ENCODE data around the gene KCNJ4.
"Not testable (repeated sequence)": the region's sequence is repeated elsewhere in the genome, so short reads cannot be mapped to it uniquely, and the experiment has no call there.

Gene KCNJ4

DNA sequence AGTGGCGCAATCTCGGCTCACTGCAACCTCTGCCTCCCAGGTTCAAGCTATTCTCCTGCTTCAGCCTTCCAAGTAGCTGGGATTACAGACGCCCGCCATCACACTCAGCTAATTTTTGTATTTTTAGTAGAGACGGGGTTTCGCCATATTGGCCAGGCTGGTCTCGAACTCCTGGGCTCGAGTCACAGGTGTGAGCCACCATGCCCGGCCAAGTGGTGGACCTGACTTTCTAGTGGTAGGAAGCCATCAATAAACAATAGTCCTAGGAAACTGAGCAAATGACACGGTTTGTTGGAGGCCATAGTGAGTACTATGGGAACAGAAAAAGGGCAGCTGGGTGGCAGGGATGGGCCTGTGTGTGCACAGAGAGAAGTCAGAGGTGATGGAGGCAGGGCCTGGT, 15.2 kb upstream of the KCNJ4 start:
- DNase-seq (ENCODE audit: low spot score): not testable (repeated sequence)

DNA sequence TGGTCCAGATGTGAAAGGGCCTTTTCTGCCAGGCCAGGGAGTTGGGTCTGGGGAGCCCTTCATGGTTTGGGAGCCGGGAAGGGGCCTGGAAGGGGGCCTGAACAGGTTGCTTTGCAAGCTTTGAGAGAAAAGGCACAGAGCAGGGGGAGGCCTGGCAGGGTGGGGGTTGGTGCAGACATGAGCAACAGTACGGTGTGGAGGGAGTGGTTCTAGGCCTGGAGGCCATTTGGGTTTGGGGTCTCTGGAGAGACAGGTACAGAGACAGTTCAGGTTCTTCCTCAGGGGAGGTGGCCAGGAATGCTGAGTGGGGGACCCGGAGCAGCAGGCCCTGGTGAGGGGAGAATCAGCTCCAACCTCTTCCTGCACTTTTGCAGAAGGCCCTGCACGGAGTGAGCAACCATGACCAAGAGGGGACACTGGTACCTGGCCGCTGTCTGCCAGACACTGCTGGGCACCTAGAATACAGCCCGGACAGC, 14.3 kb upstream of the KCNJ4 start:
- no peak for DNase-seq (ENCODE audit: low spot score)

DNA sequence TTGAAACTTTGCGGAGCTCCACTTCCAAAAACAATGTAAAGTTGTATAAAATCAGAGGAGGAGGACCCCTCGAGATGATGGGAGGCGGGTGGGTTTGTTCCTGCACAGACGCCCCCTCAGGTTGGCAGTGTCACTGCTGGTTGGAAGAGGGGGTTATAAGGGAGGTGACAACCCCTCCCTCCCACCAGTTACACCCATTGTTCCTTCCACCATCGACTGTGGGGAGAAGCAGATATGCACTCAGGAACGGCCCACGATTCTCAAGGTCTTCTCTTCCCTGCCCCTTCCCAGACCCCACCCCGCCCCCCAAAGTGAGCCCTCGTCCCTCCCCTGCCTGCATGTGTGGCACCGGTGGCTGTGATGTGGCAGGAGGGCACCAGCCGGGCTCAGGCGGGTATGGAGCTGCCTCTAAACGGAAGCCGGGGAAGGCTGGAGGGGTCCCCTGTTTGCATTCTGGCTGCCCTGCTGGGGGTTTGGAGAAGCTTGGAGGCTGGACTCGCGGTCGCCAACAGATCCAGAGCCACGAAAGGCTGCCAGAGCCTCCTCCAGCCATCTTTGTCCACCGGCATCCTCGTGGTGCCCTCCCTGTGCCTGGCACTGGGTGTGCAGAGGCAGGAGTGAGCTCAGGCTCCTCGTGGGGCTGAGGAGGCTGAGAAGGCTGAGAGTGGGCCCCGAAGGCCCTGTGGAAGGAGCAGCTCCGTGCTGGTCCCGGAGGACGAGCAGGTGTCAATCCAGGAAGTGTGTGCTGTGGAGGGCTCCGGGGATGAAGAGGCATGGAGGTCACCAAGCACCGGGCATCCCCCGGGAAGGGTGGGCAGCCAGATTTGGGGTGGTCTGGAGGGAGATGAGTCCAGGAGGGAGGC, 13.7 kb upstream of the KCNJ4 start:
- DNase-seq (ENCODE audit: low spot score): no peak

DNA sequence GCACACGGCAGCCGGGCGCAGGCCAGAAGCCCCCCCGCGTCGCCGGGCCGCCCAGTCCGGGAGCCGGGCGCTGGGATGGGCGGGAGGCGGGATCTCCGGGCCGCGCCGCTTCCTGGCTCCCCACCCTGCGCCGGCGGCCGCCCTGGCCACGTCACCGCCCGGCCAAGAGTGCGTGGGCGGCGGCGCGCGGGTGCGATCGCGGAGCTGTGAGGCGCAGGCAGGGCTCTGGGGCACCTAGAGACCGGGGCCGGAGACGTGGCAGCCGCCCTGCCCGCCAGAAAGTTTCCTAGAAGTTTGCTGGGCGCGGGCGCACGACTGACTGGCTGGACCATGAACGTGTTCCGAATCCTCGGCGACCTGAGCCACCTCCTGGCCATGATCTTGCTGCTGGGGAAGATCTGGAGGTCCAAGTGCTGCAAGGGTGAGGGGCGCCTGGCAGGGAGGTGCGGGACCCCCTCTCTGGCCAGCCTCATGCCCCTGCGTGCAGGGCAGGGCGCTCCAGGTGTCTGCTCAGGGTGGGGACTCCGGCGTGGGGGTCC, 13.0 kb upstream of the KCNJ4 start, which contains the start of gene KDELR3:
Gene KDELR3 (plus strand): TSS at position 193 of the 539 bp plus-strand sequence. CDS start 138 bp downstream, at position 331.
- no peak for DNase-seq (ENCODE audit: low spot score)

DNA sequence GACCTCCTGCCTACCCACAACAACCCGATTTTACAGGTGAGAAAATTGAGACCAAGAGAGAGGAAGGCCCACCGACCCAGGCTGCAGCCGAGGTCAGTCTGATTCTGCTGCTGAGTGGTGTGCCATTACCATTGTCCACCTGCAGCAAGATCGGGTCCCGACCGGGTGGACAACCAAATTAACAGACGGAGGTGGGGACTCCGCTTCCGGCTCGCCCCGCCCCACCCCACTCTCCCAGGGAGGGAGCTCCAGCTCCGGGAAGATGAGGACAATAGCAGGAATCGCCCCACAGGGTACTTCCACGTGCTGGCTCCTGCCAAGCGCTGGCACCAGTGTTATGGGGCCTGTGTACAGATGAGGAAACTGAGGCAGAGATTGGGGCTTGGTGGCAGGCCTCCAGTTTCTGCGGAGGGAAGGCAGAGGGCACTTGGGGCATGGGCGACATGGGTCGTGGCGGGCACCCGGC, 12.5 kb upstream of the KCNJ4 start:
- DNase-seq (ENCODE audit: low spot score): peak; percentile 85

DNA sequence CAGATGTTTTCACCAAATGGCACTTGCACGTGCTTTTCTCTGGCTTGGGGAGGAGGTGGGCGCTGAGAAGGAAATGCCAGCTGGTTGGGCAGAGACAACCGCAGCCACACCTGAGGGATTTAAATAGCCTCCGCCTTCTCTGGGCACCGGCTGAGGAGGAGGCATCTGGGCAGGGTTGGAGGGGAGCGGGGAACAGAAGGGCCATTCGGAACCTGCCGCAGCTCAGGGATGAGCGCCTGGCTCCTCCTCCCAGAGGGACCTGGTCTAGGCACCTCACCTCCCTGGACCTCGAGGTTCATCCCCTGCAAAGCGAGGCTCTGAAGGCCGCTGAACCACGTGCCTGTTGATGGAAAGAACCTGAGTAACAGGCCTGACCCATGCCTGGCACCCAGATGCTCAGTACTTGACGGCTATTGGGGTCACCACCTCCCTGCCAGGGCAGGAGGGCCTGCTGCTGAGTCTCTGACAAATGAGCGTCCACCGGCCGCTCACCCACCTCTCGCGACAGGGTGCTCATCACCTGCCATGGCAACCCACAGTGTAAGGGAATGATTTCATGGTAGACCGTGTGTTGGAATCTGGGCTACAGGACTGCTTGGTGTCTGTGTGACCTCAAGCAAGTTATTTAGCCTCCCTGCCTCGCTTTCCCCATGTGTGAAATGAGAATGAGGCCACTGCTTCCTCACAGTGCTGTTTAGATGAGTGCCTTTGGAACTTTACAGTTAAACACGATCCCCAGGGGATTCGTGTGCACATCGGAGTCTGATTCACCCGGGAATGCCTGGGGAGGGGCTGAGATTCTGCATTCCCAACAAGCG, 10.9 kb upstream of the KCNJ4 start:
- DNase-seq (ENCODE audit: low spot score): no peak

DNA sequence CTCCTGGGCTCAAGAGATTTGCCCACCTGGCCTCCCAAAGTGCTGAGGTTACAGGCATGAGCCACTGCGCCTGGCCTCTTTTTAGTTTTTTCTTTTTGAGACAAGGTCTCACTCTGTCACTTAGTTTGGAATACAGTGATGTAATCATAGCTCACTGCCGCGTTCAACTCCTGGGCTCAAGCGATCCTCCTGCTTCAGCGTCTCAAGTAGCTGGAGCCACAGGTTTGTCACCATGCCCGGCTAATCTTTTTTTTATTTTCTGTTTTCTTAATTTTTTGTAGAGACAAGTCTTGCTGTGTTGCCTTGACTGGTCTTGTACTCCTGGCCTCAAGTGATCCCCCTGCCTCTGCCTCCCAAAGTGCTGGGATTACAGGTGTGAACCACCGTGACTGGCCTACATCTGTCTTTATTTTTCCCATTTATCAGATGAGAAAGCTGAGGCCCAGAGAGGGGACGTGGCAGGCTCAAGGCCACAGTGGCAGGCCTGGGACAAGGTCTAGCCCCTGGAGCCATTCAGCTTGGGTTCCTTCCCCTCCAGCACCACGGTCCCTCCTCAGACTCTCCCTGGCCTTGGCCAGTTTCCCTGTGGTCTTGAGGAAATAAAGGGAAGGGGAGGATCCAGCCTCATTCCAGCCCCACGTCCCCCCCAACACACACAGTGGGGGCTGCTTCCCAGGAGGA, 10.1 kb upstream of the KCNJ4 start:
- DNase-seq (ENCODE audit: low spot score): no peak

DNA sequence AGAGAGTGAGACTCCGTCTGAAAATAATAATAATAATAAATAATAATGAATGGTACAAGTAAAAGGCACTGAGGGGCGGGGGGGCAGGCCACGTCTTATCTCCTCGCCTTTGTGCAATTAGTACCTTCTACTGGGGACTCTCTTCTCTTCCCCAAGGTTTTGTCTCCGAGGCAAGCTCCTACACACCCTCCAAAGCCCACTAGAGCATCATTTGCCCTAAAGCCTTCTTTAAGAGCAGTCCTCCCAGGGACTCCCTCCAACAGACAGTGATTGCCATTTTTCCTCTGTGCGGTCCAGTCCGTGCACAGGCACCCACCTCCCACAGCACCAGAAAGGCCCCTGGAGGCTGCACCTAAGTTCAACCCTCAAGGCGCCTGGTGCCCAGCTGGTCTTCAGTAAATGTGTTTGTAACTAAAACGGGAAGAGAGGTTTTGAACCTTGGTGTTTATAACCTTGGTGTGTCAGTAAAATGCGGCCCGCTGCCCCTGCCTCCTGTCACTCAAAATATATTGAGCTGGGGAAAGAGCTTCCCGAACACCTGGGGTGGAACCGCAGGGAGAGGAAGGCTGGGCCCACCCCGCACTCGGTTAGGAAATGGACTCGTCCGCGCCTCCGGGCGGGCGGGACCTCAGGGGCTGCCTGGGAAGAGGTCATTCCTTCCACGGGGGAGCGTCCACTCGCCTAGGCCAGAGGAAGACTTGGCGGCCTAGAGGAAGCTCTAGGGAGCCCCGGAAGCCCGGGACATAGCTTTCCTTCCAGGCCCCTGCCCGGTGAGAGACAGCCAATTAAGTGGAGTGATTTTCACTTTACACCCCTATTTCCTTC, 8.2 kb upstream of the KCNJ4 start:
- DNase-seq (ENCODE audit: low spot score): peak; percentile 96

DNA sequence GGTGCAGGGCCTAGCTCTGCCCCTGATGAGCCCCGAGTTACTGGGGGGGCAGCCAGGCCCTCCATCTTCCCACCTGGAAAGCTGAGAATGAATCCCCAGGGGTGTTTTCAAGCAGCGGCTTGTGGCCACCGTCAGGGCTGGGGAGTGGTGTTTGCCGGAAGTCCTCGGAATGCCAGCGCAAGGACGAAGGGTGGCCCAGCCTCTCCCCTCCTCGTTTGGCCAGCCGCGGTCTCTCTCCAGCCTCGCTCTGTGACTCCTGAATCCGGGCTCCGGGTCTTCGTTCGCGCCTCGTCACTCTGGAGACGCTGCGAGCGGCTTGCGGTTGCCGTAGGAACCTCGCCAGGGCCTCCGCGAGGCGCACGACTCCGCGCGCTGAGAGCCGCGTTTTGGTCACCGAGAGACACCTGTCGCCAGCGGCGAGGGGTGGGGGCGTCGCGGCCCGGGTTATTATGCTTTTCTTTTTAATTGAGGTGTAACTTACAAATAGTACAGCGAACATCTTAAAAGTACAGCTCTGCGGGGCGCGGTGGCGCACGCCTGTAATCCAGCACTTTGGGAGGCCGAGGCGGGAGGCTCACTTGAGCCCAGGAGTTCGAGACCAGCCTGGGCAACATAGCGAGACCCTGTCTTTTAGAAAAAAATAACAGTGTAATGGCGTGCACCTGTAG, 6.5 kb upstream of the KCNJ4 start:
- DNase-seq (ENCODE audit: low spot score): peak; percentile 85

DNA sequence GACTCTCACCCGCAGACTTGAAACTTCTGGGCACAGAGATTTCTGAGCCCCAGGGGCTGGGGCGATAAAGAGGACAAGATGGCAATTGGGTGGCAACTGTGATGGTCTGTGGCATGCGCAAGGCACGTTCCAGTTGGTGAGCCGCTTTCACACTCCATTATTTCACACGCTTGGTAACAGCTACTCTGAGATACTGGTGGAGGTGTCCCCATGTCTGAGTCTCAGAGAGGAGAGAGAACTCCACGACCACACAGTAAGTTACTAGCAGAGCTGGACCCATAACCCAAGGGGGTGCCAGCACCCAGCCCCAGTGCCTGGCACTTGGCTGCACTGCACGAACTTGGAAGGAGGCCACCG, 6.0 kb upstream of the KCNJ4 start:
- DNase-seq (ENCODE audit: low spot score): no peak

DNA sequence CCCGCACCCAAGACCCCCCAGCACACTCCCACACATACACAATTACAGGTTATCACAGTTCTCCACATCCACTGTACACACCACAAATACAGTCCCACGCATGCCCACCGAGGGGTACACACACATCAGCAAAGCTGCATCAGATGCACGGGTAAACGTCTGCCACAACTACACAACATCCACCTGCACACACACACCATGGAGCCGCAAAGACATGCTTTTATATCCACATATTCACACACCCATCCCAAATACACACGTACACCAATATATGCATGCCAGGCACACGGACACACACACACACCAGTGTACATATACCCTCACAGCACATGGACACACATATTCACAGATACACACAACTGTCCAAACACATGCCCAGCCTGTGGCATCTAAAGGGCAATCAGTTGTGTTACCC, 5.4 kb upstream of the KCNJ4 start:
- no peak for DNase-seq (ENCODE audit: low spot score)

DNA sequence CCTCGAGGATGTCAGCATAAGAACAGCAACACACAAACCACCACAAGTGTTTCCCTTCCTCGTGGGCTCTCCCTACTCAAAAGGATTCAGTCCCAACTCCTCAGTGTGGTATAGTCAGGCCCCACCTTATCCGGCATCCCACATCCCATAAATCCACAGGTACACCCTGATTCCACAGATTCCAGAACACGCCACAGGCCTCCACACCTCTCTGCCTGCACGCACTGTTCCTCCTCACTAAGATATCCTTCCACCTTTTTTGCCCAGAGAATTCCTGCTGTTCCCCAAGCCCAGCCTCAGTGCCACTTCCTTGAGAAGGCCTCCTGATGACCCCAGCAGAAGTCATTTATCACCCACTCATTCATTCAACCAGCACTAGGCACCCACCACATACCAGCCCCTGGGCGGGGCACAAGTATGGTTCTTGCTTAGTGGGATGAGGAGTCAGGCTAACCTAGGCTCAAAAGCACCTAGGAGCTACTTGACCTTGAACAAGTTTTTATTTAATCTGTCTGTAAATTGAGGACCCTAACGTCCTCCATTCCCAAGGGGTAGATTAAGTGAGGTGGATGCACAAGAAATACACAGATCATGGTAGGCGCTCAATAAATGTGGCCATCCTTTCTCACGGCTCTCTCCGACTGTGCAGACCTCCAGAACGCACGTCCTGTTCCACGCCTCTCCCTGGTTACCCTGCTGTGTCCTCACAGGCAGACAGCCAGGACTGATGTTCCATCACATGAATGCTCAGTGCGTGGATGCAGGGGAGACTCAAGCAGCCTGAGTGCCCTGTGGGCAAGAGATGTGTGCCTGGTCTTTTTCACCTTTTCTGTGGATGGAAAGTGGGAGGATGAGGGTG, 2.1 kb upstream of the KCNJ4 start:
- DNase-seq (ENCODE audit: low spot score): no peak

DNA sequence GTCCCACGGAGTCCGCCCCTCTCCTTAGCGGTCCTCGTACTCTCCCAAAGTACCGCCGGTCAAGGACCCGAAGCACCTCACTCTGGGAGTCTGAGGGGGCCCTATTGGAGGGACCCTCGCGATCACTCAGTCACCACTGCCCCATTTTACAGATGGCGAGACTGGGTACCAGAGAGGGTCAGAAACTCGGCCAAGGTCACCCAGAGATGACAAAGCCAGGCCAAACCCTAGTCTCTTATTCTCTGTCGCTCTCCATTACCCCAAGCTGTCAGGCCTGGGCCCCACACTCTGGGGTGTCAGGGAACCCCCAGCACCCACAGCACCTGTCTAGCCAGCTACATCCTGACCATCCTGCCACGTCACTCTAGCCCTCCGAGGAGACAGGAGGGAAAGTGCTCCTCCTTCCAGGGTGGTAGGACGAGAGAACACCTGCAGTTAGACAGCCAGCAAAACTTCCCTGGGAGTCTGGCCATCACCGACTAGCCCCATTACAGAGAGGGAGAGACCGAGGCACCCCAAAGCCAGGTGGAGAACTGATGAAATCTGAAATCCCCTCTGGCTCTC, 1.4 kb upstream of the KCNJ4 start:
- no peak for DNase-seq (ENCODE audit: low spot score)

DNA sequence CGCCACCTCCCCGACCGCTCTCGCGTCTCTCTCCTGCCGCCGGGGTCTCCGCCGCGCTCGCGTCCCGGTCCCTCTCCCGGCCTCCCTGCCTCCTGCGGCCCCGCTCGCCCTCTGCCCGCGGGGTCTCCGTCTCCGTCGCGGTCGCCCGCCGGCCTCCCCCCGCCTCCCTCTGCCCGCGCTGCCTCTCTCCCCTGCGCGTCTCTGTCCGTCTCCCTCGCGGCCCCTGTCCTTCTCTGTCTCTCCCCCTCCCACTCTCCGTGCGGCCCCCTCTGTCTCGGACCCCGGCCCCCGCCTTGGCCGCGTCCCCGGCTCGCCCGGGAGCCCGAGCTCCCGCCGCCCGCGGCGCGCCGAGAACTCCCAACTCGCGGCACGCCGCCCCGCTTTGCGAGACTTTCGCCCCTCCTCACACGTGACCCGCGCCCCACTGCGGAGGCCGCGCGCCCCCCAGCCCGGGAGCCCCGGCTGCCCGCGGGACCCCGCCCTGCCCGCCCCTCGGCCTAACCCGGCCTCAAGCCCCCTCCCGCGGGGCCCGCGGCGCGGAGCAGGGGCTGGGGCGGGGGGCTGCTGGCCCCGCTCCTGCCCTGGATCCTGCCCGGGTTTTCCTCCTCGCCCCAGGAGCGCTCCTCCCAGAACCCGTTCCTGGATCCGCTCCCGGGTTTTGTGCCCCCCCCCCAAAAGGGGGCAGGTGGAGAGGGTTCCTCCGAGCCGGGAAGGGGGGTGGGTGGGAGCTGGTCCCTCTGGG, 702 bp upstream of the KCNJ4 start:
- peak; percentile 85 for DNase-seq (ENCODE audit: low spot score)

DNA sequence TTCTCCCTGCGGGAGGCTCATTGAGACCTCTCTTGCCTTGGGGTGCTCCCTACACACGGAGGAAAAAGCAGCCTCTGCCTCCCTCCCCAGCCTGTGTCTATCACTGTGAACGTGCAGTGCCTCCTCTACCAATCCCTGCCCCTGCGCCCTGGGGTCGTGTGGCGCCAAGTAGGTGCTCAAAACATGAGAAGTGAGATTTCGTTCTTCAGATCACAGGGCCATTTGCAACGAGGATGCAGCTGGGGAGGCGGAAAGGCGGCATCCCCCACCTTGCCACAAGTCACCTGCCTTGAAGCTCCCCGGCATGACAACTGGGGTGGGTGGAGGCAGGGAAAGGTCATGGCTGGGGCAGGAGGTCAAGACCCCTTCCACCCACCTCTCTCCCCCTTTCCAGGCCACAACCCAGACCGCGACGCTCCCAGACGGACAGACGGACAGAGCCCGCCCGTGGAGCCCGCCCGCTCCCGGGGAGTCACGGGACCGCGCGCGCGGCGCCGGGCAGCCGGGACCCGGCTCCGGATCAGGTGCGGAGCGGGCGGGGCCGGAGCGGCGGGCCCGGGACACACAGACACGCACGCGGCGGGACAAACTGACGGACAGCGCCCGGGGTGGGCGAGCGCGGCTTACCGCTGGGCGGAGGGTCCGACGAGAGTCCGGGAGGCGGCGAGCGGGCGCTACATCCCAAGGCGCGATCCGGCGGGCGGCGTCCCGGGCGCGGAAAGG, 485 bp downstream of the KCNJ4 start:
- no peak for DNase-seq (ENCODE audit: low spot score)

DNA sequence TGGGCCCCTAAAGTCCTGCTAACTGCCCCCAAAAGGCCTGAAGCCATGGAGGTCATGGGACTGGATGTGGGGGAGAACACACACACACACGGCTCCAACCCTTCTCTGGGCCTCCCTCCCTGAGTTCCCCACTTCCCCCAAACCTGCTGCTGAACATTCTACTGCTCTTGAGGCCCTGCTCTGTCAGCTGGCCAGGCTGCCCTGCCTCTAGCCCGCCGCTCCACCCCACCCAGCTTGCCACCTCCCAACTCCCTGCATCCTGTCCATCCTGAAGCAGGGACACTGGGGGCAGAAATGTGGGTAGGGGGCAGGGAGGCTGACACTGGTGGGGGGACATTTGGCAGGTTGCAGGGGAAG, 1.0 kb downstream of the KCNJ4 start:
- DNase-seq (ENCODE audit: low spot score): no peak

DNA sequence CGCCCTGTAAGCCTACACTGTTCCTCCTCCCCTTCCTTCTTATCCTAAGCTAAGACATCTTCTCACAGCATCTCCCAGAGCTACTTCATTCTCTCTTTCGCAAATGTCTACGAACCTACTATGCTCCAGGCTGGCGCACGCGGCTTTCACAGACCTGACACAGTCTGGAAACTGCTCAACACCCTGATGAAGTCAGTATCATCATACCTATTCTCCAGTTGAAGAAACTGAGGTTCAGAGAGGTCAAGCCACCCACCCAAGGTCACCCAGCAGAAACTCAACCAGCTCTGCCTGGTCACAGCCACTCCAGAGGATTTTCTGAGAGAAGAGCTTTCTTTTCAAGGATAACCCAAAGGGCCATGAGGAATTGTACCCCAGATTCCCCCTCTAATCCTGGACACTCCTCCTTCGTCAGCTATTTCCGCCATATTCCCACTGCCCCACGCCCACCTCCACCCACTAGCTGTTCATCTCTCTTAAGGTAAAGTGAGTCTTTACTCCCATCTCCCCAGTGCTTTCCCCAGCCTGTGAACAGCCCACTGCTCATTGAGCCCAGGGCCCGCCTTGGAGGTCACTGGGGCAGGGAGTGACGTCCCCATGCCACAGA, 1.8 kb downstream of the KCNJ4 start:
- no peak for DNase-seq (ENCODE audit: low spot score)
